ENCODE results near the gene SMYD3. TPM values are rescaled to one million over a fixed set of nuclear protein-coding genes. Genes with fewer than 3 reads are reported as not detected.
A peak's percentile ranks its signal among the peaks of the same experiment; 100 is the strongest.

Gene SMYD3
- total and polyA plus RNA-seq, 2 of the 4 experiments (the other 2 are of a cell fraction), result 26.5 to 37.6 TPM

DNA sequence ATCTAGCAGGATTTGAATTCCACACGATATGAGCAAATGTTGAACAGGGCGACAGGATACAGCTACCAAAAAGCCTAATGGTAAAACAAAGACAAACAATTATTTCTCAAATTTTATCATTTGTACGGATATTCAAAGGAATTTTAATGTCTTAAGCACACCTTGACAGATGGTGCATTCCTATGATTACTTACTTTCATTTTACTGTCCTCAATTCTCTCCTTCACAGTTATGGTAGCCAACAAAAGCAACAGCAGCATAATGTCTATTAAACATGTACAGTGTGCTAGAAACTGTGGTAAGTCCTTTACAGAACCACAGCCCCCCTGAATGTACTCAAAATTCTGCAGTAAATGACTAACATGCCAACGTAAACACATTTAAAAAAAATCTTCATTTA is 365.8 kb downstream of the SMYD3 start:
- in situ Hi-C loops (cut with MboI; ENCODE audit: low sequenced_read_pairs) (no loop called here), dilution Hi-C loops (cut with HindIII; ENCODE audit: low sequenced_read_pairs, unreplicated experiment) (no loop called here), intact Hi-C loops (cut with micrococcal nuclease) (no loop called here)
- Histone ChIP-seq H2BK20ac (ENCODE audit: low read depth, low read length) (peak overlapping the region; percentile 45; the same call in 1 of the 2 replicates), H4K5ac (ENCODE audit: low read depth, low read length) (peak overlapping the region; percentile 58; the same call in 1 of the 2 replicates), H3K18ac (ENCODE audit: low read depth, low read length) (peak overlapping the region; percentile 78; the same call in 1 of the 2 replicates), H3K4me2 (ENCODE audit: low read depth, low read length) (peak overlapping the region; percentile 75), H3K23ac (ENCODE audit: low read depth, low read length) (peak overlapping the region; percentile 1; the same call in 1 of the 2 replicates), H3K4me1 (ENCODE audit: control insufficient read depth, insufficient read depth, low read length) (peaks cover 13% of the 10 kb centered on the region), H3K9ac (ENCODE audit: low read depth, low read length) (no peak overlapping the region), H3K4ac (ENCODE audit: low read depth, low read length) (peak overlapping the region; percentile 48; the same call in 1 of the 2 replicates), H4K91ac (ENCODE audit: insufficient read depth, low read depth, low read length) (no peak overlapping the region), H3K9me3 (ENCODE audit: control insufficient read depth, insufficient read depth, low read length) (no peaks in the 10 kb centered on the region), H2AK9ac (replicated peaks; ENCODE audit: low read depth, low read length, poor library complexity) (no peak overlapping the region), H3K4me3 (ENCODE audit: insufficient read depth, low read depth, low read length) (no peak overlapping the region), H4K8ac (ENCODE audit: low read depth in 2 of 2, low read length in 2 of 2) (peak overlapping the region; percentile 26 to 27; a peak in 2 of 4 replicates), H2BK120ac (ENCODE audit: low read depth, low read length) (peak overlapping the region; percentile 82), H2AFZ (replicated peaks; ENCODE audit: low read length, poor library complexity) (no peak overlapping the region), H4K20me1 (ENCODE audit: insufficient read depth, low read length) (no peaks in the 10 kb centered on the region), H2BK5ac (ENCODE audit: low read depth, low read length, poor library complexity, severe bottlenecking) (peak overlapping the region; percentile 22), H3K27ac (ENCODE audit: insufficient read depth, low read length) (no peak overlapping the region), H2BK15ac (ENCODE audit: low read depth, low read length) (peak overlapping the region; percentile 73; the same call in 2 of the 3 replicates), H3K14ac (replicated peaks; ENCODE audit: low read depth, low read length) (peak overlapping the region; percentile 51), H3K56ac (ENCODE audit: extremely low read depth, insufficient read depth, low read length) (no peak overlapping the region), H3K36me3 (ENCODE audit: control insufficient read depth, insufficient read depth, low read length) (no peaks in the 10 kb centered on the region), H3K27me3 (ENCODE audit: control insufficient read depth, insufficient read depth, low read length) (no peaks in the 10 kb centered on the region), H2AK5ac (ENCODE audit: low read depth, low read length) (peak overlapping the region; percentile 92; the same call in 1 of the 2 replicates), H3K9me1 (ENCODE audit: insufficient read depth, low read length) (peaks cover 17% of the 10 kb centered on the region; the same call in 1 of the 2 replicates), H3K79me1 (ENCODE audit: low read depth in 1 of 2, low read length in 2 of 2) (peaks cover 4 to 7% of the 10 kb centered on the region in 2 experiments; a peak in 3 of 4 replicates)
- TF ChIP-seq MAFK (IDR thresholded peaks at IDR 0.05; ENCODE audit: low read depth, low read length), result no peak
- TF ChIP-seq MAZ (IDR thresholded peaks at IDR 0.05; ENCODE audit: borderline replicate concordance, low read depth, low read length), result no peak
- no peak for TF ChIP-seq RCOR1 (IDR thresholded peaks at IDR 0.05; ENCODE audit: insufficient replicate concordance, low read length)
- no peak for TF ChIP-seq MXI1 (IDR thresholded peaks at IDR 0.05; ENCODE audit: borderline replicate concordance, low read depth, low read length)
- no peak for TF ChIP-seq SMC3 (IDR thresholded peaks at IDR 0.05; ENCODE audit: low read depth, low read length)
- TF ChIP-seq FOS (IDR thresholded peaks at IDR 0.05; ENCODE audit: low read depth, low read length), result no peak
- no peak for TF ChIP-seq CEBPB (IDR thresholded peaks at IDR 0.05; ENCODE audit: low read depth, low read length)
- TF ChIP-seq, protein P1, sequence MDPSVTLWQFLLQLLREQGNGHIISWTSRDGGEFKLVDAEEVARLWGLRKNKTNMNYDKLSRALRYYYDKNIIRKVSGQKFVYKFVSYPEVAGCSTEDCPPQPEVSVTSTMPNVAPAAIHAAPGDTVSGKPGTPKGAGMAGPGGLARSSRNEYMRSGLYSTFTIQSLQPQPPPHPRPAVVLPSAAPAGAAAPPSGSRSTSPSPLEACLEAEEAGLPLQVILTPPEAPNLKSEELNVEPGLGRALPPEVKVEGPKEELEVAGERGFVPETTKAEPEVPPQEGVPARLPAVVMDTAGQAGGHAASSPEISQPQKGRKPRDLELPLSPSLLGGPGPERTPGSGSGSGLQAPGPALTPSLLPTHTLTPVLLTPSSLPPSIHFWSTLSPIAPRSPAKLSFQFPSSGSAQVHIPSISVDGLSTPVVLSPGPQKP (IDR thresholded peaks at IDR 0.05; ENCODE audit: borderline replicate concordance, low read depth, low read length), result no peak
- ChIA-PET CTCF (no interaction called here), POLR2A (ENCODE audit: unreplicated experiment) (no interaction called here)
- BruUV-seq (replicated peaks), result no TSS peak
- 80% methylated on average over 2 of the region's 4 CpGs; no CpG with 5 or more reads in 1 of the 2 experiments for WGBS, 2 experiments (ENCODE audit: extremely low coverage in 2 of 2, insufficient read length in 1 of 2)
- ATAC-seq (ENCODE audit: low read depth) (0 out of 2 replicates have a peak, but pooled peaks have one; percentile 9), DNase-seq (no peak)
